ENCODE results near the gene TNRC6C.
"Not testable (repeated sequence)": the region's sequence is repeated elsewhere in the genome, so short reads cannot be mapped to it uniquely, and the experiment has no call there.

TNRC6C gene

DNA sequence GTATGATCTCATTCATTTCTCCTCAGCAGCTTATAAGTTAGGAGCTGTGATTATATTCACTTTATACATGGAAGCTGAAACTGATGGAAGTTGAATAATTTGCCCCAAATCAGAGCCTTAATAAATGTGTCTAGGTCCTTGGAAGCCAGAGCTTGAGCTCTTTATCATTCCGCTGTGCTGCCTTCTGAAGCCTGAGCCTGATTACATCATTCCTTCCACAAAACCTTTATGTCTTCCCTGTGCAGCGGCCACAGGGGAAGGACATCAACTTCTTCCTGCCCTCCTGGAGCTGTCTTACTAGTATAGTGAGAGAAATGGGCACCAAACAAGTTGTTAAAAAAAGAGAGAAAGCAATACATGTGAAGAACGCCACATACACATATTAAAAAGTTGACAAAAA, 6.8 kb downstream of the TNRC6C start:
- DNase-seq, result no peak

GRCh38 chr17:77966476-77966875, 8.0 kb downstream of the TNRC6C start:
- no peak for DNase-seq

GRCh38 chr17:77968788-77969187, 10.3 kb downstream of the TNRC6C start:
- DNase-seq, result no peak

GRCh38 chr17:77972271-77972670, 13.8 kb downstream of the TNRC6C start:
- not testable (repeated sequence) for DNase-seq

GRCh38 chr17:77973953-77974352, 15.4 kb downstream of the TNRC6C start:
- no peak for DNase-seq

DNA sequence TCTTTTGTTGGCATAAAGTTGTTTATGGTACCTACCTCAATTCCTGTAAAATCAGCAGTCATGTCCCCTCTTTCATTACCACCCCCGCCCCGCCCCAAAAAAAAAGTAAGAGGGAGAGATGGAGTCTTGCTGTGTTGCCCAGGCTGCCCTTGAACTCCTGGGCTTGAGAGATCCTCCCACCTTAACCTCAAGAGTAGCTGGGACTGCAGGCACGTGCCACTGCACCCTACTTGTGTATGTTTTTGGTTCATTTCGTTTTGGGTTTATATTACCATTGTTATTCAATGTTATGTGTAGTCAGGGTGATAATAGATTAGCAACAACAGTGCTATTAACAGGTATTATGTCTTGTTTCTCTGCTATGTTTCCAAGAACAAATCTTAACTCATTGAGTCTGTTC, 15.9 kb downstream of the TNRC6C start:
- no peak for DNase-seq

GRCh38 chr17:77982430-77982829, 23.9 kb downstream of the TNRC6C start:
- not testable (repeated sequence) for DNase-seq

GRCh38 chr17:77990301-77990700, 31.8 kb downstream of the TNRC6C start:
- DNase-seq, result no peak

DNA sequence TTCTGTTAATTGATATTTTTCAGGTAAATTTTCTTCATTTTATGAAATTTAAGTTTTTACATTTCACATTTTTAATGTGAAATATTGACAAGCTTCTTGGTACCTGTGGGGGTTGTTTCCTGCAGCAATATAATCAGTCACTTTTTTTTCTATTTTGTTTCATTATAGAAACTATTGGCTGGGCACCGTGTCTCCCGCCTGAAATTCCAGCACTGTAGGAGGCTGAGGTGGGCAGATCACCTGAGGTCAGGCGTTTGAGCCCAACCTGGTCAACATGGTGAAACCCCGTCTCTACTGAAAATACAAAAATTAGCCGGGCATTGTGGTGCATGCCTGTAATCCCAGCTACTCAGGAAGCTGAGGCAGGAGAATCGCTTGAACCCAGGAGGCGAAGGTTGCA, 35.2 kb downstream of the TNRC6C start:
- DNase-seq, result not testable (repeated sequence)

- peak in 1 of 2 experiments; percentile 10 for DNase-seq
These were observed 36.8 kb downstream of the TNRC6C start for GRCh38 chr17:77995146-77995852.

- DNase-seq, result no peak
These were observed 37.8 kb downstream of the TNRC6C start for GRCh38 chr17:77996256-77996655.

GRCh38 chr17:77999413-78000173, 41.1 kb downstream of the TNRC6C start:
- DNase-seq, result no peak

GRCh38 chr17:78000341-78000740, 41.8 kb downstream of the TNRC6C start:
- DNase-seq, result no peak

DNA sequence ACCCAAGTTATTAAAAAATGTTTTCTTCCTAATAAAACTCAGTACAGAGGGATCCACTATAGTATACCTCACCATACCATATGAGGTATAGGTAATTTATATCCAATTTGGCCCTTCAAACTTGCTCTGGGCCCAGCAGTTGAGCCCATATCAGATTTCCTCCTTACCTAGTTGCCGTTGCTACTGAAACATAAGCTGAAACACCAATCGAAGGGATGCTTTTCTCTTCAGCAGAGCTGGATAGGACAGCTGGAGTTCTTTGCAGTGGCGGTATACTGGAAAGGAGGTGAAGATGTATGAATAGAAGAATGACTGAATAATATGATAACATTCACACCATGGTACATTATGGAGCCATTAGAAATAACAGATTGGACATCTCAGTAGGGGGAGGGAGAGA, 42.7 kb downstream of the TNRC6C start:
- no peak for DNase-seq

DNA sequence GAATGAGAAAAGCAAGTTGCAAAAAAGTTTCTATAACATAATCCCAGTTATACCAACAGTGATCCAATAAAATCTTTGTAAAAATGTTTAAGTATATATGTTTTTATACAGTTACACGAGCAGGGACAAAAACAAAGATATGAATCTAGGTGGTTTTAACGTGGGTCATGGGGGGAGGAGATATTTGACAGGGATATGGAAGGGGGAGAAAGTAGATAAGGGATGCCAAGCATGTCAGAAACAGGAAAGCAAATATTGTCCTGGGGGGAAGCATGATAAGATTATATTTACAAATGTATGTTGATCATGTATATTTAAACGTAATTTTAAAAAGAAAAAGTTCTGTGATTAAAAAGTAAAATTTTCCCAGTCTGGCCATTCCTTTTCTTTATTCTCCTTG, 43.1 kb downstream of the TNRC6C start:
- DNase-seq, result no peak

GRCh38 chr17:78002166-78002565, 43.7 kb downstream of the TNRC6C start:
- DNase-seq, result no peak

DNA sequence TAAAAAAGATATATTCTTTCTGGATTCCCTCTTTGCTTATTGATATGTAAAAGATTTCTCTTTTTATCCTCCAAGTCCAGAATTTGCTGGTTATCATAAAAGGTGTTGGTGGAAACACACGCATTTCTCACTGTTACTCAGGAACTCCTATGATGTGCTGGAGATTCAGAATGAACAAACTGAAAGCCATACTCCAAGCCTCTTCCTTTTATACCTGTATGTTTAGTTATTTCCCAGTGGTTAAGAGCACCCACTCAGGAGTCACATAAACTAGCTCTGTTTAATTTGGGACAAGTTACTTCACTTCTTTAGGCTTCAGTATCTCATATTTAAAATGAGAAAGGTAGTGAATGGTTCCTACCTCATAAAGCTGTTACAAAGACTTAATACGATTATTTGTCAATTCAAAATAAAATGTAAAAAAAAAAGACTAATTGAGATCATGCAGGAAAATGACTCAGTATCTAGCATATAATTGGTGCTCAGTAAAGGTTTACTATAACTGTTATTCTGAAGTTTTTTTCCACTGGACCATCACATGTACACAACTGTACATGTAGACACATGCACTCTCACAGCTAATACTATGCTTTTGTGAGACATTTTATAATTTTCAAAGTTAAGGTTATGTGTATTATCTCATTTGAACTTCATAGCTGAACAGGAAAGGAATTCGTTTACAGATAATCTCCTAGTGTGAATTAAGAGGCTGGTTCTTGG, 47.1 kb downstream of the TNRC6C start:
- DNase-seq, result no peak

DNA sequence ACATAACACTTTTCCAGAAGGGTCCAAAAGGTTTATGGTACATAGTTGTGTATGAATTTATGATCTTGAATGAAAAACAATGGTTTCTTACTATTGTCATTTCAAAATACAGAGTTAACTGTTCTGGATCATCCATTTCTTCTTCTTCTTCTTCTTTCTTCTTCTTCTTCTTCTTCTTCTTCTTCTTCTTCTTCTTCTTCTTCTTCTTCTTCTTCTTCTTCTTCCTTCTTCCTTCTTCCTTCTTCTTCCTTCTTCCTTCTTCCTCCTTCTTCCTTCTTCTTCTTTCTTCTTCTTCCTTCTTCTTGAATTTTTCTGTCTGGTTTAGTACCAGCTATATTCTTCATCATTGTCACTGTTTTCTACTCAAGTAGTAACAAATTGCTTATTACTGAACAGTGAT, 47.8 kb downstream of the TNRC6C start:
- DNase-seq, result no peak

DNA sequence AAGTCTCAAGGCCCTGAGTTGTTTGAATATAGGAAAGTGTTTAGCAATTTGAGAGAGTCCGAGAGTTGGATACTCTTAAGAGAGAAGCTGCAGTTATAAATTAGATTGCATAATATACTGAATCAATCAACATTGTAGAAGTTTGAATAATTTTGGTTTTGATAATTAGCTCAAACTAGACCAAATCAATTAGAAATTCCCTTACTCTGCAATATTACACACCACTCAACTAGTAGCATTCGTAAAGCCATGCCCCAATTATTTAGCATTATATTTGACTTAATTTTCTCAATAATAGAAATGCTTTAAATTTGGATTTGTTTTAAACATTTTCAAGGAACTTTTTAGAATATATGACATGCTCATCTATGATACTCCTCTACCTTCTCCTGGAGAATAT, 49.1 kb downstream of the TNRC6C start:
- DNase-seq, result no peak

DNA sequence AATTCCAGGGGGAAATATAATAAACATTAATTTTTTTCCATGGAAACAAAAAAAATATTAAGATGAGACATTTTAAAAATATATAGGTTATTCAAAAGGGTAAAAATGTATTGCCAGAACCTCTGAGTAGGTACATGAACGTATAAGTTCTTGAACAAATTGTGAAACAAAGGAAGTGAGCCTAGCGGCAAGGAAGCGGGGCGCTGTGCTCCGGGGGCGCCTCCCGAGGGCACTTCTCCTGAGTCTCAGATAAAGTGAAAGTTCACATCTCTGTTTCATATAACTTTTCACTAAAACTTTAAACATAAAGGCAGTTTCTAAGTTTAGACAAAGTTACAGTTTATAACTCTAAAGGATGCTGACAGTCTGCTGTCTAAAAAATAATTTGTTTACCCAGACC, 52.3 kb downstream of the TNRC6C start:
- DNase-seq, result peak in 1 of 2 experiments; percentile 19

DNA sequence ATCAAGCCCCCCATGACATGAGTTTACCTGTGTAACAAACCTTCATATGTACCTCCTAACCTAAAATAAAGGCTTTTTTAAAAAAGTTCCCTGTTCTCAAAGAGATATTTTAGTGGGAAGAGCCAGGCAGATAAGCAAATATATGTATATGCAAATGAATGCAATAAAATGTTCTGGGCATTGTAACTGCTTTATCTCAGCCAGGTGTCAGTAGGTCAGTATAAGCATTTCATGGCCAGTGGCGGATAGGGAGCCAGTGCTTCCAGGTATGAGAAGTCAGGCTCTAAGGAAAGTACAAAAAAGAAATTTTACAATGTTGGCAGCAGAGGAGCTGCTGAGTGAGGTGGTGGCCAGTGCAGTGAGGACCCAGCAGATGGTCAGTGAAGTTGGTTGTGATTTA, 53.9 kb downstream of the TNRC6C start:
- no peak for DNase-seq

GRCh38 chr17:78013683-78014467, 55.4 kb downstream of the TNRC6C start:
- peak; percentile 11 to 37 for DNase-seq

DNA sequence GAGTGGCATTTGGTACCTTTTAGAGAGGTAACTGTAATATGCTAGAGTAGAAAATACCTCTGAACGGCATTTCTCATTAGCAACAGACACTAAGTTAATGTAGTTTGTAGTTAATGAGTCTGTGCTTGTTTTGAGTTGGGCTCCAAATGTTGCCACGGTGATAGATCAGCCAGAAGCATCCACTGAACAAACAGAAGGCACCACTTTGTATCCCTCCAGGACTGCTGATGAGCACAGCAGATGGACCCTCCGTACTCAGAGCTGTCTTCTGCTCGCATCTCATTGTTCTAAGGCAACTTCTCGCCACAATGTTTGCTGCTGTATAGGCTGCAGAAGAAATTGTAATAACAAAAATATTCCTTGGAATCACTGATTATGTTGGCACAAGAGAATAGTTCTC, 56.1 kb downstream of the TNRC6C start:
- DNase-seq, result no peak

Measured in stimulated activated CD4-positive, alpha-beta T cell treated with anti-CD3 and anti-CD28 coated beads, Interleukin-4, amount 100 ng/mL, for 4 hours (primary cell).